ENCODE data around the gene DTX1.

The DTX1 gene

DNA sequence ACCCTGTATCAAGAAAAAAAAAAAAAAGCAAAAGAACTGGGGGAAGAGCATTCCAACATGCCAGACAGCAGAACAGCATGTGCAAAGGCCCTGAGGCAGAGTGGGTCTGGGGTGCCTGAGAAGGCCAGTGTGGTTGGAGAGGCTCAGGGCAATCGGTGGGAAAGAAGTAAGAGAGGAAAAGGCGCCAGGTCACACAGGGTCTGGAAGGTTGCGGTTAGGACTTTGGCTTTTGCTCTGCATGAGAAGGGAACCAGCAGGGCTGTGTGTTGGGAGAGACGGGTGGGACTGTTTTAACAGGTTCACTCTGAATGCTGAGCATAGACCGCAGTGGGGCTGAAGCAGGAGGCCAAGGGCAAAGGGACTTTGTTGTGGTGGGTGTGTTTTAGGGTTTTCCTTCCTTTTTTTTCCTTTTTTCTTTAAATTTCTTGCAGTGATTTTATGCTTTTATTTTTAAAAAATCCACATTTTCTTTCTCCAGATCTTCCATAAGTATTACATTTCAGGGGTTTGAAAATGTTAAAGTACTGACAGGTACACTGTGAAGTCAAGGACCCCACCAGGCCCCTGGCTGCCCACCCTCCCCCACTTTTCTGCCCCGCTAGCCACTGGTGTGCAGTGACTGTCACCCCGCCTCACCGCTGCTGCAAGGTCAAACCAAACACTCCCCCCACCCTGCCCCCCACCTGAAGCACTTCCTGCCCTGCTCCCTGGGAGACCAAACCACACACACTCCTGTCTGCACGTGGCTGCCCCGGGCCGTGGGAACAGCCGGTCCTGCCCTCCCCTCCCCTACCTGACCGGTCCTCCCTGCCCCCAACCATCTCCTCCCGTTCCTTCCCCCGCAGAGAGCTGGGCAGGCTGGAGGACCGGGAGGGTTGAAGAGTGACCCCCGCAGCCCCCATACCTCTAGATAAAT lies 30.0 kb downstream of the DTX1 start:
- Histone ChIP-seq H3K4me1 (ENCODE audit: insufficient read depth, low read length) (no peaks in the 10 kb centered on the region), H3K4me3 (ENCODE audit: low read length) (no peak overlapping the region), H2AFZ (ENCODE audit: low read depth, low read length) (no peak overlapping the region), H3K9me3 (ENCODE audit: low read length) (no peaks in the 10 kb centered on the region), H3K36me3 (ENCODE audit: insufficient read depth, low read length) (peaks cover 2% of the 10 kb centered on the region), H3K27me3 (ENCODE audit: insufficient read depth, low read length) (no peaks in the 10 kb centered on the region)

DNA sequence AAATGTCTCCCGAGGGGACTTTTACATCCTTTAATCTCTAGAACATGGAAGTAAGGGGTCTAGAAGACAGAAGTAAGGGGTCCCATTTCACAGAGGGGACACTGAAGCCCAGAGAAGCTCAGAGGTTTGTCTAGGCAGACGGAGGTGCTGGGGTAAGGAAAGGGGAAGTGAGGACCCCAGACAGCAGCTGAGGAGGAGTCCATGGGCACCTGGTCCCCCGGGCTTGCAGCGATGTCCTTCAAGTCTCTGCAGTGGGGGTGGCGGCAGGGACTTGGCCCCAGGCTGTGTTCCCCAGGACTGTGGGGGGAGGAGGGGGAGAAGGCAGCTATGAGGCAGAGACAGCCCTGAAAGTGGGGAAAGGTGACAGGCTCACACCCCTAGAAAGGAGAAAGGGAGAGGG lies 30.7 kb downstream of the DTX1 start:
- H3K4me1 ChIP-seq (ENCODE audit: insufficient read depth, low read length) = no peaks in the 10 kb centered on the region
- no peak overlapping the region for H3K4me3 ChIP-seq (ENCODE audit: low read length)
- no peaks in the 10 kb centered on the region for H3K9me3 ChIP-seq (ENCODE audit: low read length)
- no peak overlapping the region for H2AFZ ChIP-seq (ENCODE audit: low read depth, low read length)
- H3K27me3 ChIP-seq (ENCODE audit: insufficient read depth, low read length) = peaks cover 4% of the 10 kb centered on the region
- peaks cover 2% of the 10 kb centered on the region for H3K36me3 ChIP-seq (ENCODE audit: insufficient read depth, low read length)

DNA sequence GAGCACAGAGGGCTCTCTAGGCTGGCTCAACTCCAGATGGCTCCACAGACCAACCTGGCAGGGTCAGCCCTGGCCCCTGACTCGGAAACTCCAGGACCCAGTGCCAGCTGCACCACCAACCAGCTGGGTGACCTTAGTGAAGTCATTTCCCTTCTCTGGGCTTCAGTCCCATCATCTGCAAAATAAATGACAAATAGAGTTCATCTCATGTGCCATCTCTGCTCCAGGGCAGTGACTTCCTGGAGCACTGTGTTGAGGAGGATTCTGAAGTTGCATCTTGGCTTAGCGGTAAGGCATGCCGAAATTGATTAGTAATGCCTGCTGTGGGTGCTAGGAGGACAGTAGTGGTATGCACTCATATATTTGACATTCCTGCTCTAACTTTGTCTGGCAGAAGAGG lies 31.5 kb downstream of the DTX1 start:
- H3K4me1 ChIP-seq (ENCODE audit: insufficient read depth, low read length) = no peaks in the 10 kb centered on the region
- H3K4me3 ChIP-seq (ENCODE audit: low read length) = no peak overlapping the region
- H3K9me3 ChIP-seq (ENCODE audit: low read length) = no peaks in the 10 kb centered on the region
- H2AFZ ChIP-seq (ENCODE audit: low read depth, low read length) = no peak overlapping the region
- no peaks in the 10 kb centered on the region for H3K36me3 ChIP-seq (ENCODE audit: insufficient read depth, low read length)
- H3K27me3 ChIP-seq (ENCODE audit: insufficient read depth, low read length) = peaks cover 9% of the 10 kb centered on the region

DNA sequence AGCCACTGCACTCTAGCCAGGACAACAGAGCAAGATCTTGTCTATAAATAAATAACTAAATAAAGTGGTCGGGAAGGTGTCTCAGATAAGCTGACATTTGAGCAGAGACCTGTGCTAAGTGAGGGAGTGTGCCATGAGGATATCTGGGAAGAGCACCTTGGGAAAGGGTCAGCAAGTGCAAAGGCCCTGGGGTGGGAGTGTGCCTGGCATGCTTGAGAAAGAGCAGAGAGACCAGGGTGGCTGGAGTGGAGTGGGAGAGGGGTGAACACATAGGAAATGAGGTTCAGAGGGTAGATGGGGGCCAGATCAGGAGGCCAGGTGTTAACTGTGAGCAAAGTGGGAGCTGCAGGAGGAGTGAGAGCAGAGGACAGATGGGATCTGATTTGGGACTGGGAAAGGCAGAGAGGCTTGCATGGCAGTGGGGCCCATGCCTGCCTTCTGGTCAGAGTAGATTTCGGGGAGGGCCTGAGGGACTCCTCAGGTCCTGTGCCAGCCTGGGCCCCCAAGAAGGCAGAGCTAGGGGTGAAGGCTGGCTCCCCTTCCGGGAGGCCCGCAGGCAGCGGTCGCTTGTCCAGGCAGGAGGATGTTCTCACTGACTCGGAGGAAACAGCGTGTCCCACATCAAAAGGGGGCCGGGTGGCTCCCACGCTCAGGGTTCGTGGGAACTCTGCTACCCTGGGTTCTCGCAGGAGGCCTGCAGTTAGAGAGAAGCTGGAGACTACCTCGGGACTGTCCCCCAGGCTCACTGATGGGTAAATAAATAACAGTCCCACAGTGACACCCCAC lies 32.6 kb downstream of the DTX1 start:
- no peaks in the 10 kb centered on the region for H3K4me1 ChIP-seq (ENCODE audit: insufficient read depth, low read length)
- H3K27me3 ChIP-seq (ENCODE audit: insufficient read depth, low read length) = peaks cover 9% of the 10 kb centered on the region
- no peaks in the 10 kb centered on the region for H3K36me3 ChIP-seq (ENCODE audit: insufficient read depth, low read length)
- no peaks in the 10 kb centered on the region for H3K9me3 ChIP-seq (ENCODE audit: low read length)
- H2AFZ ChIP-seq (ENCODE audit: low read depth, low read length) = no peak overlapping the region
- H3K4me3 ChIP-seq (ENCODE audit: low read length) = no peak overlapping the region

DNA sequence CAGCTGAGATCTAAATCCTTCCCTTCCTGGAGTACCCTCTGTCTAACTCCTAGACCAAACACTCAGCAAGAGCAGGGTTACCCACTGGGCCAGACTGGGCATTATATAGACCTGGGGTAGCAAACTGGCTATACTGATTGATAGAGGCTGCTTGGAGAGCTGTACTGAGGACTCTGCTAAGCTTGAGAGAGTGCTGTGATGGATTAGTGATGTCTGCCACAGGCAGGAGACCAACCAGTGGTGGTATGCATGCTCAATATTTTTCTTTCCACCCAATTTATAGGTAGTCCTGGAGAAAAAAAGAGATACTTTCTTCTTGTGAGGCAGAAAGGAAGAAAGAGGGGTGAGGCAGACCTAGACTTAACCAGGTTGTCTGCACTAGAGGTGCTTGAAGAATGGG lies 33.3 kb downstream of the DTX1 start:
- Histone ChIP-seq H2AFZ (ENCODE audit: low read depth, low read length) (no peak overlapping the region), H3K36me3 (ENCODE audit: insufficient read depth, low read length) (no peaks in the 10 kb centered on the region), H3K4me1 (ENCODE audit: insufficient read depth, low read length) (no peaks in the 10 kb centered on the region), H3K9me3 (ENCODE audit: low read length) (no peaks in the 10 kb centered on the region), H3K4me3 (ENCODE audit: low read length) (no peak overlapping the region), H3K27me3 (ENCODE audit: insufficient read depth, low read length) (peaks cover 9% of the 10 kb centered on the region)

DNA sequence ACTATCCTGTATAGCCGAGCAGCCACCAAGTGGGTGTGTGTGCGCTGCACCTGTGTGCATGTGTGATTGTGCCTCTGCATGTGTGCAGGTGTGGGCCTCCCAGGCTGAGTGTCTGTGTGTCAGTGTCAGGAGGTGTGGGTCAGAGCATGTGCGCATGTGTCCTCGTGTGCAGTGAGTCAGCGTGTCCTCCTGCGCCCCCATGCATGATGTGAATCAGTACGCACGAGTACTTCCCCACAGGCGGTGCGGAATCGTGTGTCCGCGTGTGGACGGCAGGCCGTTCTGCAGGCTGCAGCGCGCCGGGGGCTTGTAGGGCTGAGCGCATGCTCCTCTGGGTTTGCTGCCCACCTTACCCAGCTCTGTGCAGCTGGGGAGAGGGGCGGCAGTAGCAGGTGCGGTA lies 34.2 kb downstream of the DTX1 start:
- Histone ChIP-seq H3K36me3 (ENCODE audit: insufficient read depth, low read length) (no peaks in the 10 kb centered on the region), H3K9me3 (ENCODE audit: low read length) (no peaks in the 10 kb centered on the region), H3K4me3 (ENCODE audit: low read length) (no peak overlapping the region), H3K27me3 (ENCODE audit: insufficient read depth, low read length) (peaks cover 9% of the 10 kb centered on the region), H2AFZ (ENCODE audit: low read depth, low read length) (no peak overlapping the region), H3K4me1 (ENCODE audit: insufficient read depth, low read length) (no peaks in the 10 kb centered on the region)

DNA sequence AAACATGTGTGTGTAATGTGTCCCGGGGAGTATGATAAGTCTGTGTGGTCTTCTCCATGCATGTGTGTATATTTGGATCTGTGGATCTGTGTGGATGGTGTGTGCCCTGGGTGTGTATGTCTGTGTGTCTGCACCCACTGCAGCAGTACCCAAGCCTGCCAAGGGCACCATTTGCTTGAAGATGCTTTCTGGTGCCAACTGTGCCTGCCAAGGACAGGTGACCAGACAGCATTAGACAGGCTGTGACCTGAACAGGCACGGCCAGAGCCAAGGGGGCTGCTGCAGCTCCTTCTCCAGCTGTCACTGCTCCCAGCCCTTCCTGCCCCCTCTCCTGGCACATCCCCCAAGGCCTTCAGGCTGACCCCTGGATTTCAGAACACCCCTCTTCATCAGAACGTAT lies 35.0 kb downstream of the DTX1 start:
- Histone ChIP-seq H3K27me3 (ENCODE audit: insufficient read depth, low read length) (peaks cover 9% of the 10 kb centered on the region), H3K36me3 (ENCODE audit: insufficient read depth, low read length) (no peaks in the 10 kb centered on the region), H3K4me1 (ENCODE audit: insufficient read depth, low read length) (no peaks in the 10 kb centered on the region), H2AFZ (ENCODE audit: low read depth, low read length) (no peak overlapping the region), H3K4me3 (ENCODE audit: low read length) (no peak overlapping the region), H3K9me3 (ENCODE audit: low read length) (no peaks in the 10 kb centered on the region)

DNA sequence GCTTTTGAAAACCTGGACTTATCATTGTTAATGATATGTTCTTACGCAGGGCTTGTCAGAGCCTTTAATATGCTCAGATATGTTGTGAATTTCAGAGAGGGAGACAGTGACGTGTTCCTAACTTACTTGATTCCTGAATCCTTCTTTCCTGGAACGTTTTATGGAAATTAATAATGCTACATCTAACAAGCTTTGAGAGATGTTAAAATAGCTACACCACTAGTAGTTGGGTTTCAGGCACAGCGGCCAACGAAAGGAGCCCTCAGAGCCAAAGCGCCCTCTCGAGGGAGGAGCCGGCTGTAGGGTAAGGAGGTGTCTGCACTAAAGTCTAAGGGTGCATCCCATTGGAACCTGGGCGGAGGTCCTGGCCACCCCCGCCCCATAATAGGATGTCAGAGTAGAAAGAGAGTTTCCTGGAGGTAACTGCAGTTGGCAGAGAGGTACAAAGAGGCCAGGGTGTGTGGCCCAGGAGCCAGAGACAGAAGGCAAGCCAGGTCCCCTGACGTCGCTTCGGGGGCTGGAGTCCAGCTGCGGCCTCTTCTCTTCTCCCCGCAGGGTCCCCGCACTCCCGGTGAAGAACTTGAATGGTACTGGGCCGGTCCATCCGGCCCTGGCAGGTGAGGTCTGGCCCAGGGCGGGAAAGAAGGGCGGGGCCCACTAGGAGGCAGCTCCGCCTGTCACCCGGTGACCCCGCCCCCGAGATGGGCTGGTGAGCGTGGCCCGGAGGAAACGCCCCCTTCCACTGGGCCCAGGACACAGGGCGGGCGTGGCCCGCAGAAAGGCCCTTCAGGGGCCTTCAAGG lies 36.3 kb downstream of the DTX1 start:
- Histone ChIP-seq H2AFZ (ENCODE audit: low read depth, low read length) (no peak overlapping the region), H3K27me3 (ENCODE audit: insufficient read depth, low read length) (peaks cover 9% of the 10 kb centered on the region), H3K9me3 (ENCODE audit: low read length) (no peaks in the 10 kb centered on the region), H3K4me1 (ENCODE audit: insufficient read depth, low read length) (peaks cover under 1% of the 10 kb centered on the region), H3K36me3 (ENCODE audit: insufficient read depth, low read length) (no peaks in the 10 kb centered on the region), H3K4me3 (ENCODE audit: low read length) (no peak overlapping the region)

DNA sequence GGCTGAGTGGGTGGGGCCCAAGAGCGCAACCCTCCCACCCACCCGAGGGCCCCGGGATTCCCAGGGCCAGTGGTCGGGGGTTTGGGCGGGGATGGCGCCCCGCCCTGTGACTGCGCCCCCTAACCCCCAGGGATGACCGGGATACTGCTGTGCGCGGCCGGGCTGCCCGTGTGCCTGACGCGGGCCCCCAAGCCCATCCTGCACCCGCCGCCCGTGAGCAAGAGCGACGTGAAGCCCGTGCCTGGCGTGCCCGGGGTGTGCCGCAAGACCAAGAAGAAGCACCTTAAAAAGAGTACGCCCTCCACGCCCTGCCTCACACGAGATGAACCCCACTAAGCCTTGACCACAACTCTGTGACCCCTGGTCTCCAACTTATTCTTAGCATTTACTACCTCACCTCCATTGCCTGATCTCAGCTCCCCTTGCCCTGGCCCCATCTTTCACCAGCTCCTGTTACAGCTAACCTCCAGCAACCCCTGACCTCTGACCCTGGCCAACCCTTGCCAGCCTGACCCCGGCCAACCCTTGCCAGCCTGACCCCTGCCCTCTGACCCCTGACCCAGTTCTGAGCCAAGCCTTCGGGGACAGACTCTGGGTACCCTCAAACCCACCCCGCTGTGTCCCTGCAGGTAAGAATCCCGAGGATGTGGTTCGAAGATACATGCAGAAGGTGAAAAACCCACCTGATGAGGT lies 37.0 kb downstream of the DTX1 start:
- H2AFZ ChIP-seq (ENCODE audit: low read depth, low read length) = no peak overlapping the region
- H3K27me3 ChIP-seq (ENCODE audit: insufficient read depth, low read length) = peaks cover 9% of the 10 kb centered on the region
- H3K9me3 ChIP-seq (ENCODE audit: low read length) = no peaks in the 10 kb centered on the region
- H3K4me3 ChIP-seq (ENCODE audit: low read length) = no peak overlapping the region
- H3K36me3 ChIP-seq (ENCODE audit: insufficient read depth, low read length) = no peaks in the 10 kb centered on the region
- H3K4me1 ChIP-seq (ENCODE audit: insufficient read depth, low read length) = peaks cover 4% of the 10 kb centered on the region

DNA sequence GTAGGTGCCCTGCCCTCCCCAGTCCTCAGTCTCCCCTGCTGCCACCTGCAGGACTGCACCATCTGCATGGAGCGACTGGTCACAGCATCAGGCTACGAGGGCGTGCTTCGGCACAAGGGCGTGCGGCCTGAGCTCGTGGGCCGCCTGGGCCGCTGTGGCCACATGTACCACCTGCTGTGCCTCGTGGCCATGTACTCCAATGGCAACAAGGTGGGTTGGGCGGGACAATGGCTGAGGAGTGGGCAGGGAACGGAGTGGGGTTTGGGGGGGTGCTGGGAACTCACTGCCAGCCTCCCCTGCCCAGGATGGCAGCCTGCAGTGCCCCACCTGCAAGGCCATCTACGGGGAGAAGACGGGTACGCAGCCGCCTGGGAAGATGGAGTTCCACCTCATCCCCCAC lies 38.2 kb downstream of the DTX1 start:
- H3K4me3 ChIP-seq (ENCODE audit: low read length) = no peak overlapping the region
- H2AFZ ChIP-seq (ENCODE audit: low read depth, low read length) = no peak overlapping the region
- H3K36me3 ChIP-seq (ENCODE audit: insufficient read depth, low read length) = no peaks in the 10 kb centered on the region
- H3K27me3 ChIP-seq (ENCODE audit: insufficient read depth, low read length) = peaks cover 9% of the 10 kb centered on the region
- H3K4me1 ChIP-seq (ENCODE audit: insufficient read depth, low read length) = peaks cover 4% of the 10 kb centered on the region
- no peaks in the 10 kb centered on the region for H3K9me3 ChIP-seq (ENCODE audit: low read length)

DNA sequence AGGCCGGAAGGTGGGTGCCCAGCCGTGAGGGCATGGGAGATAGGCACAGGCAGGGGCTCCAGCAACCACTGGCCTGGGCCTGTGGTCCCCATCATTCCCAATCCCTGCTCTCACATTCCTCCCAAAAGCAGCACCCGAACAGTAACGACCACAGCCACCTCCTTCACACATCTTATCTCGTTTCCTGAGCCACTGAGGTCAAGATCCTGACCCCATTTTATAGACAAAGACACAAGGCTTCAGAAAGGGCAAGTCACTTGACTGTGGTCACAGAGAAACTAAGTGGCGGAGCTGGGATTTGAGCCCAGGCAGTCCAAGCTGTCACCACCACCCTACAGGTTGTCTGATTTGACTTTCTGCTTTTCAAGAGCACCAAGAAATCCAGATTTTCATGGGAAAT lies 38.9 kb downstream of the DTX1 start:
- Histone ChIP-seq H3K4me1 (ENCODE audit: insufficient read depth, low read length) (peaks cover 4% of the 10 kb centered on the region), H2AFZ (ENCODE audit: low read depth, low read length) (no peak overlapping the region), H3K36me3 (ENCODE audit: insufficient read depth, low read length) (no peaks in the 10 kb centered on the region), H3K9me3 (ENCODE audit: low read length) (no peaks in the 10 kb centered on the region), H3K4me3 (ENCODE audit: low read length) (no peak overlapping the region), H3K27me3 (ENCODE audit: insufficient read depth, low read length) (peaks cover 9% of the 10 kb centered on the region)

DNA sequence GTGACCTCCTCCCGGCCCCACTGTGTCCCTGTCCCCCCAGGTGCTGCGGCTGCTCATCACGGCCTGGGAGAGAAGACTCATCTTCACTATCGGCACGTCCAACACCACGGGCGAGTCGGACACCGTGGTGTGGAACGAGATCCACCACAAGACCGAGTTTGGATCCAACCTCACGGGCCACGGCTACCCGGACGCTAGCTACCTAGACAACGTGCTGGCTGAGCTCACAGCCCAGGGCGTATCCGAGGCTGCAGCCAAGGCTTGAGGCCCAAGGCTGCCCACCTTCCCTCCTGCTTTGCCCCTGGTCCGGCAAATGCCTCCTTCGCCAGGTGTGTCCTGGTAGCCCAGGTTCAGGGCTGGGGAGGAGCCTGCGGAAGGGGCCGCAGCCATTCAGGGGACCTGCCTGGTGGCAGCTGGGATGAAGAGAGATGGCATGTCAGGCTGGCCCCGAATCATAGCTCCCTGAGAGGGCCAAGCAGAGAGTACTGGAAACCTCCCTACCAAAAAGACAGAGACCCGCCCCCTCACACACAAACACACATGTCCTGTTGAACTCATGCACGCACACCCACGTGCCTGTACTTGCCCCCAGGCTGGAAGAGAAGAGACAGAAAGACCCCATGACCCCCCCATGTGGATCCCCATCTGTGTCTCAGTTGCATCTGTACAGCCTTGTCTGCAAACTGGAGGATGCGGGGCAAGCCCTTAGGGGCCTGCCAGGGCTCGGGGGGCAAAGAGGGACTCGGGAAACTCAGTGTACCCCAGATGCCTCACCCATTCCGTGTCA lies 40.3 kb downstream of the DTX1 start:
- Histone ChIP-seq H3K4me3 (ENCODE audit: low read length) (no peak overlapping the region), H2AFZ (ENCODE audit: low read depth, low read length) (no peak overlapping the region), H3K27me3 (ENCODE audit: insufficient read depth, low read length) (peaks cover 7% of the 10 kb centered on the region), H3K9me3 (ENCODE audit: low read length) (no peaks in the 10 kb centered on the region), H3K36me3 (ENCODE audit: insufficient read depth, low read length) (no peaks in the 10 kb centered on the region), H3K4me1 (ENCODE audit: insufficient read depth, low read length) (peaks cover 4% of the 10 kb centered on the region)
